HL-60 (cell line): ENCODE results near the gene HOATZ.

Source experiments
- DNase-seq, 2 experiments: peaks; one replicate each; pipeline ENCODE4 v3.0.0-alpha.2; 2010 to 2020; ENCODE audit warnings: low read depth in 1 of 2, low spot score in 1 of 2
- H3K27ac ChIP-seq: fragments of 250-450 bp; sonication (Bioruptor Pico); replicated peaks from 2 replicates; pipeline ENCODE4 v1.5.1; 2020; ENCODE audit warnings: mild to moderate bottlenecking, moderate library complexity
- H3K27me3 ChIP-seq: fragments of 250-450 bp; sonication (Bioruptor Pico); 2 replicates; pipeline ENCODE4 v1.5.1; 2021; ENCODE audit warnings: mild to moderate bottlenecking, moderate library complexity; ENCODE audit not compliant: insufficient read depth, poor library complexity, severe bottlenecking
- H3K4me3 ChIP-seq: replicated peaks from 2 replicates; pipeline ENCODE4 v1.5.1; 2011; ENCODE audit warnings: mild to moderate bottlenecking, control low read depth, low read length; ENCODE audit not compliant: insufficient read depth
- CTCF ChIP-seq: IDR thresholded peaks from one replicate; pipeline ENCODE4 v1.5.1; 2011; ENCODE audit warnings: low read length, control low read depth, inconsistent platforms; ENCODE audit not compliant: insufficient read depth
- GABPA ChIP-seq: IDR thresholded peaks from 2 replicates; pipeline ENCODE4 v1.6.1; 2012; ENCODE audit warnings: low read depth
- POLR2AphosphoS5 ChIP-seq: IDR thresholded peaks from 2 replicates; pipeline ENCODE4 v1.6.1; 2012; ENCODE audit warnings: low read depth
- REST ChIP-seq: IDR thresholded peaks from 2 replicates; pipeline ENCODE4 v1.6.1; 2012; ENCODE audit warnings: low read depth; ENCODE audit not compliant: insufficient replicate concordance
- SPI1 ChIP-seq: IDR thresholded peaks from 2 replicates; pipeline ENCODE4 v1.6.1; 2012; ENCODE audit warnings: low read depth, mild to moderate bottlenecking, borderline replicate concordance
- long read RNA-seq: library from polyadenylated mRNA; unstranded; transcript quantifications from one replicate; pipeline ENCODE4 v2.0.0, GENCODE V29; 2020

The HOATZ gene
- long read RNA-seq, result 0 reads

- no peak for TF ChIP-seq CTCF
- no peak for TF ChIP-seq REST
- no peak for TF ChIP-seq POLR2AphosphoS5
- no peak for TF ChIP-seq SPI1
- no peak for TF ChIP-seq GABPA
- H3K4me3 ChIP-seq, result no peak within 1 kb of the TSS
- H3K27ac ChIP-seq, result no peak within 1 kb of the TSS
- H3K27me3 ChIP-seq, result peaks cover 29% of the 10 kb centered on the region
- DNase-seq, result no peak
Measured at GRCh38 chr11:111514216-111515031, at the start of gene HOATZ. TSS of gene HOATZ (plus strand) at chr11:111514778. CDS start at chr11:111514785, 7 bp downstream.

GRCh38 chr11:111465400-111465799 lies 49.2 kb upstream of the HOATZ start:
- Histone ChIP-seq H3K27ac (no peak overlapping the region), H3K4me3 (no peak overlapping the region), H3K27me3 (no peaks in the 10 kb centered on the region)
- no peak for TF ChIP-seq GABPA
- TF ChIP-seq CTCF, result no peak
- TF ChIP-seq POLR2AphosphoS5, result no peak
- TF ChIP-seq REST, result no peak
- TF ChIP-seq SPI1, result no peak
- DNase-seq, result no peak

- TF ChIP-seq CTCF (no peak), SPI1 (no peak), POLR2AphosphoS5 (no peak), REST (no peak), GABPA (no peak)
- DNase-seq, result no peak
- Histone ChIP-seq H3K27me3 (peaks cover 6% of the 10 kb centered on the region), H3K27ac (no peak overlapping the region), H3K4me3 (no peak overlapping the region)
Measured at GRCh38 chr11:111466615-111467014, 48.0 kb upstream of the HOATZ start.
